IMR-90 (cell line): ENCODE data around the gene TBC1D4. TPM values are rescaled to one million over a fixed set of nuclear protein-coding genes. Genes with fewer than 3 reads are reported as not detected.

Experiments
- ATAC-seq: fragments of 200-7000 bp; cut with Tn5 transposase; 2 replicates; pipeline ENCODE4 v1.9.1; 2020; ENCODE audit warnings: low read depth, mild to moderate bottlenecking, moderate library complexity
- BruUV-seq: library from RNA; stranded (reverse); fragments of 400-500 nt; replicated peaks from 2 replicates; lab custom pipeline; 2021; lab: Mats Ljungman, UMichigan
- CTCF ChIA-PET: fragments of 300-600 bp; formaldehyde crosslinking; extraction: SDS; loops from one replicate; lab custom pipeline; 2021; ENCODE audit warnings: antibody characterized with exemption; lab: Yijun Ruan, JAX
- POLR2A ChIA-PET: fragments of 300-600 bp; sonication (Branson Sonifier 250); formaldehyde crosslinking; loops from one replicate; lab custom pipeline; 2022; ENCODE audit warnings: antibody characterized with exemption; ENCODE audit not compliant: unreplicated experiment; lab: Charles Lee
- DNase-seq: peaks from one replicate; pipeline ENCODE4 v3.0.0; 2013
- H2AFZ ChIP-seq: replicated peaks from 2 replicates; pipeline ENCODE3; 2013; ENCODE audit warnings: low read length, mild to moderate bottlenecking; ENCODE audit not compliant: poor library complexity
- H2AK5ac ChIP-seq: 2 replicates; pipeline ENCODE4 v1.6.1; 2013; ENCODE audit warnings: low read depth, low read length, inconsistent platforms
- H2AK9ac ChIP-seq: replicated peaks from 2 replicates; pipeline ENCODE3; 2013; ENCODE audit warnings: mild to moderate bottlenecking, low read depth, low read length, moderate library complexity; ENCODE audit not compliant: poor library complexity
- H2BK120ac ChIP-seq: 2 replicates; pipeline ENCODE4 v1.6.1; 2013; ENCODE audit warnings: low read depth, low read length, inconsistent platforms
- H2BK15ac ChIP-seq: 3 replicates; pipeline ENCODE4 v1.6.1; 2013; ENCODE audit warnings: low read depth, low read length, inconsistent platforms
- H2BK20ac ChIP-seq: 2 replicates; pipeline ENCODE4 v1.6.1; 2013; ENCODE audit warnings: low read depth, mild to moderate bottlenecking, inconsistent platforms, low read length, moderate library complexity
- H2BK5ac ChIP-seq: 2 replicates; pipeline ENCODE4 v1.6.1; 2013; ENCODE audit warnings: mild to moderate bottlenecking, low read depth, low read length, inconsistent platforms; ENCODE audit not compliant: poor library complexity, severe bottlenecking
- H3K14ac ChIP-seq: replicated peaks from 2 replicates; pipeline ENCODE4 v1.6.1; 2013; ENCODE audit warnings: low read depth, low read length, inconsistent platforms
- H3K18ac ChIP-seq: 2 replicates; pipeline ENCODE4 v1.6.1; 2013; ENCODE audit warnings: low read depth, low read length, control low read depth
- H3K23ac ChIP-seq: 2 replicates; pipeline ENCODE4 v1.6.1; 2013; ENCODE audit warnings: low read depth, low read length, inconsistent platforms
- H3K27ac ChIP-seq: 2 replicates; pipeline ENCODE4 v1.5.1; 2013; ENCODE audit warnings: mild to moderate bottlenecking, control low read depth, low read length; ENCODE audit not compliant: insufficient read depth
- H3K27me3 ChIP-seq: 2 replicates; pipeline ENCODE4 v1.6.1; 2013; ENCODE audit warnings: low read length; ENCODE audit not compliant: control insufficient read depth, insufficient read depth
- H3K36me3 ChIP-seq: 2 replicates; pipeline ENCODE4 v1.6.1; 2013; ENCODE audit warnings: low read length, mixed read lengths; ENCODE audit not compliant: control insufficient read depth, insufficient read depth
- H3K4ac ChIP-seq: 2 replicates; pipeline ENCODE4 v1.6.1; 2013; ENCODE audit warnings: low read depth, low read length, inconsistent platforms
- H3K4me1 ChIP-seq: 2 replicates; pipeline ENCODE4 v1.6.1; 2013; ENCODE audit warnings: low read length, mixed read lengths; ENCODE audit not compliant: control insufficient read depth, insufficient read depth
- H3K4me2 ChIP-seq: 2 replicates; pipeline ENCODE4 v1.6.1; 2013; ENCODE audit warnings: low read depth, mild to moderate bottlenecking, control low read depth, low read length, moderate library complexity
- H3K4me3 ChIP-seq: 2 replicates; pipeline ENCODE4 v1.5.1; 2013; ENCODE audit warnings: low read depth, mild to moderate bottlenecking, control low read depth, low read length, moderate library complexity; ENCODE audit not compliant: insufficient read depth
- H3K56ac ChIP-seq: 2 replicates; pipeline ENCODE4 v1.6.1; 2013; ENCODE audit warnings: low read length, inconsistent platforms; ENCODE audit not compliant: insufficient read depth; ENCODE audit errors: extremely low read depth
- H3K79me1 ChIP-seq, 2 experiments: 2 replicates each; pipeline ENCODE4 v1.6.1; 2013; ENCODE audit warnings: low read length in 2 of 2, inconsistent platforms in 1 of 2, low read depth in 1 of 2
- H3K9ac ChIP-seq: 2 replicates; pipeline ENCODE4 v1.6.1; 2013; ENCODE audit warnings: low read depth, low read length, control low read depth
- H3K9me1 ChIP-seq: 2 replicates; pipeline ENCODE4 v1.6.1; 2013; ENCODE audit warnings: low read length, inconsistent platforms; ENCODE audit not compliant: insufficient read depth
- H3K9me3 ChIP-seq: 2 replicates; pipeline ENCODE4 v1.6.1; 2013; ENCODE audit warnings: low read length; ENCODE audit not compliant: control insufficient read depth, insufficient read depth
- H4K20me1 ChIP-seq: 2 replicates; pipeline ENCODE4 v1.6.1; 2013; ENCODE audit warnings: low read length, inconsistent platforms; ENCODE audit not compliant: insufficient read depth
- H4K5ac ChIP-seq: 2 replicates; pipeline ENCODE4 v1.6.1; 2013; ENCODE audit warnings: mild to moderate bottlenecking, low read depth, low read length, control low read depth
- H4K8ac ChIP-seq, 2 experiments: 2 replicates each; pipeline ENCODE4 v1.6.1; 2013; ENCODE audit warnings: low read depth in 2 of 2, low read length in 2 of 2, control low read depth in 1 of 2, inconsistent platforms in 1 of 2
- H4K91ac ChIP-seq: 2 replicates; pipeline ENCODE4 v1.6.1; 2013; ENCODE audit warnings: low read depth, low read length, inconsistent platforms; ENCODE audit not compliant: insufficient read depth
- BHLHE40 ChIP-seq: fragments of 150-350 bp; IDR thresholded peaks from 2 replicates; pipeline ENCODE4 v1.6.1; 2016; ENCODE audit warnings: mild to moderate bottlenecking, low read depth, low read length
- CHD1 ChIP-seq: IDR thresholded peaks from 2 replicates; pipeline ENCODE4 v1.6.1; 2012; ENCODE audit warnings: low read depth, low read length, improper control_type of control experiment
- CTCF ChIP-seq: conservative IDR thresholded peaks from 2 replicates; pipeline ENCODE4 v1.5.1; 2012; ENCODE audit warnings: mild to moderate bottlenecking, low read depth, low read length, improper control_type of control experiment
- FOS ChIP-seq: fragments of 150-350 bp; IDR thresholded peaks from 2 replicates; pipeline ENCODE4 v1.6.1; 2016; ENCODE audit warnings: low read depth, low read length
- MAFK ChIP-seq: IDR thresholded peaks from 2 replicates; pipeline ENCODE4 v1.6.1; 2012; ENCODE audit warnings: low read depth, low read length, improper control_type of control experiment
- MAZ ChIP-seq: IDR thresholded peaks from 2 replicates; pipeline ENCODE4 v1.6.1; 2012; ENCODE audit warnings: low read depth, mild to moderate bottlenecking, low read length, improper control_type of control experiment, moderate library complexity, borderline replicate concordance
- MXI1 ChIP-seq: IDR thresholded peaks from 2 replicates; pipeline ENCODE4 v1.6.1; 2012; ENCODE audit warnings: low read depth, mild to moderate bottlenecking, low read length, moderate library complexity, borderline replicate concordance
- NFE2L2 ChIP-seq: fragments of 150-350 bp; IDR thresholded peaks from 2 replicates; pipeline ENCODE4 v1.6.1; 2016; ENCODE audit warnings: low read depth, mild to moderate bottlenecking, low read length
- RAD21 ChIP-seq: IDR thresholded peaks from 2 replicates; pipeline ENCODE4 v1.6.1; 2012; ENCODE audit warnings: low read length, improper control_type of control experiment
- RCOR1 ChIP-seq: IDR thresholded peaks from 2 replicates; pipeline ENCODE4 v1.6.1; 2012; ENCODE audit warnings: mild to moderate bottlenecking, low read length, improper control_type of control experiment; ENCODE audit not compliant: insufficient replicate concordance
- USF2 ChIP-seq: fragments of 150-350 bp; IDR thresholded peaks from 2 replicates; pipeline ENCODE4 v1.6.1; 2017; ENCODE audit warnings: mild to moderate bottlenecking, antibody characterized with exemption, low read length, low read depth
- WGBS, 2 experiments: methylation state at CpG; one replicate each; pipeline versions ENCODE4 v1.1.5 to v1.1.7; 2013; ENCODE audit warnings: missing lambda C conversion rate in 2 of 2; ENCODE audit not compliant: insufficient read length in 1 of 2; ENCODE audit errors: extremely low coverage in 2 of 2; 5-methylcytosine and 5-hydroxymethylcytosine counted together
- dilution Hi-C: fragments of 300-500 bp; cut with HindIII; formaldehyde crosslinking; loops from one replicate; pipeline ENCODE4 v1.14.3; 2018; ENCODE audit warnings: low sequenced_read_pairs; ENCODE audit not compliant: unreplicated experiment
- in situ Hi-C: fragments of 300-500 bp; cut with MboI; formaldehyde crosslinking; loops from 3 replicates; pipeline ENCODE4 v1.14.3; 2019; ENCODE audit warnings: low sequenced_read_pairs, inconsistent platforms, mixed read lengths
- intact Hi-C: fragments of 100-400 bp; cut with micrococcal nuclease; formaldehyde crosslinking; loops from 2 replicates; pipeline ENCODE4 v1.10.0; 2022
- polyA plus RNA-seq, 3 experiments: library from polyadenylated mRNA; depleted of rRNA; stranded (reverse); fragments of >200 nt; gene quantifications; 2 replicates each; pipeline ENCODE4 v1.2.3, GENCODE V29; 2012; ENCODE audit warnings: low replicate concordance in 1 of 3
- total RNA-seq: library from RNA; depleted of rRNA; stranded (reverse); fragments of >200 nt; gene quantifications from 2 replicates; pipeline ENCODE4 v1.2.3, GENCODE V29; 2012

Gene TBC1D4
- total and polyA plus RNA-seq, 2 of the 4 experiments (the other 2 are of a cell fraction) = 7.5 to 22.8 TPM

GRCh38 chr13:75530549-75530961, 48.6 kb upstream of the TBC1D4 start (continued):
- TF ChIP-seq USF2 (no peak), CHD1 (no peak)

- Histone ChIP-seq H3K56ac (no peak overlapping the region), H3K27me3 (no peaks in the 10 kb centered on the region), H3K36me3 (no peaks in the 10 kb centered on the region; the same call in 1 of the 2 replicates), H3K9me1 (no peaks in the 10 kb centered on the region), H2AK9ac (no peak overlapping the region), H4K20me1 (no peaks in the 10 kb centered on the region), H4K8ac (no peak overlapping the region), H3K23ac (no peak overlapping the region), H2BK5ac (no peak overlapping the region), H3K27ac (no peak overlapping the region), H3K4me2 (no peak overlapping the region), H3K4me1 (no peaks in the 10 kb centered on the region), H2BK20ac (no peak overlapping the region), H3K9ac (no peak overlapping the region), H3K9me3 (peaks cover 2% of the 10 kb centered on the region; the same call in 1 of the 2 replicates), H2BK15ac (no peak overlapping the region), H3K4me3 (no peak overlapping the region), H4K5ac (no peak overlapping the region), H3K4ac (no peak overlapping the region), H2AK5ac (no peak overlapping the region), H2BK120ac (no peak overlapping the region), H3K14ac (no peak overlapping the region), H4K91ac (no peak overlapping the region), H3K79me1 (no peaks in the 10 kb centered on the region), H2AFZ (no peak overlapping the region), H3K18ac (no peak overlapping the region)
- intact Hi-C loops (no loop called here), in situ Hi-C loops (no loop called here), dilution Hi-C loops (no loop called here)
- no TSS peak for BruUV-seq
- POLR2A ChIA-PET = no interaction called here
- no CpG with 5 or more reads among the region's 3 CpGs for WGBS, 2 experiments
- CTCF ChIA-PET = no interaction called here
- TF ChIP-seq RCOR1 (no peak), CHD1 (no peak), NFE2L2 (no peak), USF2 (no peak), MXI1 (no peak), MAZ (no peak), FOS (no peak), BHLHE40 (no peak), CTCF (no peak), MAFK (no peak), RAD21 (no peak)
- no peak for DNase-seq
- no peak for ATAC-seq
These were observed 40.0 kb upstream of the TBC1D4 start for GRCh38 chr13:75521956-75522355.
